ENCODE results near the gene SETD4.

Gene SETD4

DNA sequence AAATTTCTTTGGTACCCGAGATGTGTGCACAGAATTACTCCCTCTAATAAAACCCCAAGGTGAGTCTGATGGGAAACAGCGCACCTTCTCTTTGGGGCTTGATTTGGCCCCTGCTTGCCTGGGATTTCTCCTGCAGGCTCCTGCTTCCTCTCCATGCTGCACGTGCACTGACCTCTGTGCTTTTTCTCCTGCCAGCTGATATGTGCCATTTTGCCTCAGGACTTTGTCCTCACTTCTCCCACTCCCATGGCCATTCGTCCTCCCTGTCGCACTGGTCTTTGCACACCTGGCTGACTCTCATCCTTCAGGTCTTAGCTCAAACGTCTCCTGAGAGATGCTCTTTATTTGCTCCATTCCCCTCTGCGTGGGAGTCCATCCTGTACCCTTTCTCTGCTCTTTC lies 10.7 kb upstream of the SETD4 start:
- Histone ChIP-seq H4K20me1 (ENCODE audit: insufficient read depth, low read length) (no peaks in the 10 kb centered on the region), H3K4me3 (ENCODE audit: low read depth in 1 of 2, low read length in 2 of 2) (no peak overlapping the region), H3K4me1 (ENCODE audit: insufficient read depth, low read length) (no peaks in the 10 kb centered on the region), H3K9me3 (ENCODE audit: insufficient read depth, low read length, severe bottlenecking) (peaks cover 6% of the 10 kb centered on the region), H3K27me3 (ENCODE audit: insufficient read depth, low read length, poor library complexity) (peaks cover 4% of the 10 kb centered on the region), H2AFZ (ENCODE audit: low read depth, low read length) (no peak overlapping the region), H3K9ac (ENCODE audit: low read depth, low read length) (no peak overlapping the region), H3K79me2 (ENCODE audit: insufficient read depth, low read length) (no peaks in the 10 kb centered on the region), H3K4me2 (ENCODE audit: insufficient read depth, low read length) (no peak overlapping the region), H3K27ac (ENCODE audit: low read length) (no peak overlapping the region), H3K36me3 (ENCODE audit: insufficient read depth, low read length) (no peaks in the 10 kb centered on the region)
- TF ChIP-seq, protein P1, sequence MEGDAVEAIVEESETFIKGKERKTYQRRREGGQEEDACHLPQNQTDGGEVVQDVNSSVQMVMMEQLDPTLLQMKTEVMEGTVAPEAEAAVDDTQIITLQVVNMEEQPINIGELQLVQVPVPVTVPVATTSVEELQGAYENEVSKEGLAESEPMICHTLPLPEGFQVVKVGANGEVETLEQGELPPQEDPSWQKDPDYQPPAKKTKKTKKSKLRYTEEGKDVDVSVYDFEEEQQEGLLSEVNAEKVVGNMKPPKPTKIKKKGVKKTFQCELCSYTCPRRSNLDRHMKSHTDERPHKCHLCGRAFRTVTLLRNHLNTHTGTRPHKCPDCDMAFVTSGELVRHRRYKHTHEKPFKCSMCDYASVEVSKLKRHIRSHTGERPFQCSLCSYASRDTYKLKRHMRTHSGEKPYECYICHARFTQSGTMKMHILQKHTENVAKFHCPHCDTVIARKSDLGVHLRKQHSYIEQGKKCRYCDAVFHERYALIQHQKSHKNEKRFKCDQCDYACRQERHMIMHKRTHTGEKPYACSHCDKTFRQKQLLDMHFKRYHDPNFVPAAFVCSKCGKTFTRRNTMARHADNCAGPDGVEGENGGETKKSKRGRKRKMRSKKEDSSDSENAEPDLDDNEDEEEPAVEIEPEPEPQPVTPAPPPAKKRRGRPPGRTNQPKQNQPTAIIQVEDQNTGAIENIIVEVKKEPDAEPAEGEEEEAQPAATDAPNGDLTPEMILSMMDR (IDR thresholded peaks at IDR 0.05; ENCODE audit: borderline replicate concordance, extremely low read depth, low read length, poor library complexity, severe bottlenecking), result no peak
- TF ChIP-seq EZH2 (IDR thresholded peaks at IDR 0.05; ENCODE audit: borderline replicate concordance, low read depth, low read length, severe bottlenecking), result no peak
- ATAC-seq (ENCODE audit: insufficient read depth, low read depth), result no peak
- DNase-seq, result no peak

DNA sequence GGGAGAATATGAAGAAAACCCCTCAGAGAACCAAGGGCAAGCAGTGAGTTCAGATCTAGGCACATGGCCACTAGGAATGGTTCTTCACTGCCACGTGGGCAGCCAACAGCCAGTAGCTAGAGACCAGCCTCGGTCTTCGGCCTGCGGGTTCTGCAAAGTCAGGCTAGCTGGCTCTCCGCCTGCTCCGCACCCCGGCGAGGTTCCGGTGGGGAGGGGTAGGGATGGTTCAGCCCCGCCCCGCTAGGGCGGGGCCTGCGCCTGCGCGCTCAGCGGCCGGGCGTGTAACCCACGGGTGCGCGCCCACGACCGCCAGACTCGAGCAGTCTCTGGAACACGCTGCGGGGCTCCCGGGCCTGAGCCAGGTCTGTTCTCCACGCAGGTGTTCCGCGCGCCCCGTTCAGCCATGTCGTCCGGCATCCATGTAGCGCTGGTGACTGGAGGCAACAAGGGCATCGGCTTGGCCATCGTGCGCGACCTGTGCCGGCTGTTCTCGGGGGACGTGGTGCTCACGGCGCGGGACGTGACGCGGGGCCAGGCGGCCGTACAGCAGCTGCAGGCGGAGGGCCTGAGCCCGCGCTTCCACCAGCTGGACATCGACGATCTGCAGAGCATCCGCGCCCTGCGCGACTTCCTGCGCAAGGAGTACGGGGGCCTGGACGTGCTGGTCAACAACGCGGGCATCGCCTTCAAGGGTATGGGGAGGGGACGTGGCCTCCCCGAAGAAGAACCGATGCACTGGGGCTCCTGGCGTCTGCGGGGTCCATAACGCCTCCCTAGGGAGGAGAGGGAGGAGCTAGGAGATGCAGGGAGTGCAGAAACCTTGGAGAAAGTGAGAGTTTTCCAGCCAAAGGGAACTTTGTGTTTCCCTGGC lies 9.6 kb upstream of the SETD4 start, which contains the start of gene CBR1:
Gene CBR1 (plus strand): TSS at position 312 of the 871 bp plus-strand sequence. CDS start 92 bp downstream, at position 404.
- H3K79me2 ChIP-seq (ENCODE audit: insufficient read depth, low read length), result no peaks in the 10 kb centered on the region
- H3K9ac ChIP-seq (ENCODE audit: low read depth, low read length), result no peak within 1 kb of the TSS
- H3K4me3 ChIP-seq (ENCODE audit: low read depth in 1 of 2, low read length in 2 of 2), result no peak within 1 kb of the TSS
- H3K4me1 ChIP-seq (ENCODE audit: insufficient read depth, low read length), result peaks cover 6% of the 10 kb centered on the region; the same call in 1 of the 2 replicates
- TF ChIP-seq, protein P1 (IDR thresholded peaks at IDR 0.05; ENCODE audit: borderline replicate concordance, extremely low read depth, low read length, poor library complexity, severe bottlenecking), result no peak
- no peak within 1 kb of the TSS for H2AFZ ChIP-seq (ENCODE audit: low read depth, low read length)
- H3K9me3 ChIP-seq (ENCODE audit: insufficient read depth, low read length, severe bottlenecking), result peaks cover 6% of the 10 kb centered on the region
- ATAC-seq (ENCODE audit: insufficient read depth, low read depth) (no peak), DNase-seq (no peak)
- no peaks in the 10 kb centered on the region for H3K27me3 ChIP-seq (ENCODE audit: insufficient read depth, low read length, poor library complexity)
- H3K4me2 ChIP-seq (ENCODE audit: insufficient read depth, low read length), result no peak within 1 kb of the TSS
- H3K36me3 ChIP-seq (ENCODE audit: insufficient read depth, low read length), result no peaks in the 10 kb centered on the region
- H3K27ac ChIP-seq (ENCODE audit: low read length), result no peak within 1 kb of the TSS
- no peaks in the 10 kb centered on the region for H4K20me1 ChIP-seq (ENCODE audit: insufficient read depth, low read length)

DNA sequence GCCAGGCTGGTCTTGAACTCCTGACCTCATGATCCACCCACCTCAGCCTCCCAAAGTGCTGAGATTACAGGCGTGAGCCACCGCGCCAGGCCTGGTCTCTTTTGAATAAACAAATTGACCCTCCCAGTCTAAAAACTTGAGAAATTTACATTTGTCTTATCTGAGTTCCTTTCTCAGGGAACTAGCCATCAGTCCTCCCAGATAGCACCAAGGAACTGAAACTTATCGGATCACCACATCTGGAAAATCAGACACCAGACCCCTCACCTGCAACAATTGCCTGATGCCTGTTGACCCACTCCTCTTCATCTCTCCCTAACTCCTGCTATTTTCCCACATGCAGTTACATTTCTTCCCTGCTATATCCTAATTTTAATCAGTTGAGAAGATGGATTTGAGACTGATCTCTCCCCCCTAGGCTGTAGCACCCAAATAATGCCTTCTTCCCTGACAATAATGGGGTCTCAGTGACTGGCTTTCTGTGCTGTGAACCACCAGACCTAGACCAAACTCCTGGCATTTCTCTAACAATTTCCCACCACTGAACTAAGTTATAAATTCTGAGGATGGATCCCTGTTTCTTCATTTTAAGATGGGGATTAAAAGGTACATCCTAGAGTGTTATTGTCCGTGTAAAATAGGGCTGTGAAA lies 8.5 kb upstream of the SETD4 start:
- H3K4me3 ChIP-seq (ENCODE audit: low read depth in 1 of 2, low read length in 2 of 2), result no peak overlapping the region
- H3K27me3 ChIP-seq (ENCODE audit: insufficient read depth, low read length, poor library complexity), result no peaks in the 10 kb centered on the region
- no peak overlapping the region for H3K4me2 ChIP-seq (ENCODE audit: insufficient read depth, low read length)
- H3K4me1 ChIP-seq (ENCODE audit: insufficient read depth, low read length), result peaks cover 6% of the 10 kb centered on the region; the same call in 1 of the 2 replicates
- TF ChIP-seq, protein P1 (IDR thresholded peaks at IDR 0.05; ENCODE audit: borderline replicate concordance, extremely low read depth, low read length, poor library complexity, severe bottlenecking), result no peak
- no peak for TF ChIP-seq EZH2 (IDR thresholded peaks at IDR 0.05; ENCODE audit: borderline replicate concordance, low read depth, low read length, severe bottlenecking)
- no peak overlapping the region for H2AFZ ChIP-seq (ENCODE audit: low read depth, low read length)
- no peaks in the 10 kb centered on the region for H3K79me2 ChIP-seq (ENCODE audit: insufficient read depth, low read length)
- DNase-seq (no peak), ATAC-seq (ENCODE audit: insufficient read depth, low read depth) (no peak)
- no peaks in the 10 kb centered on the region for H4K20me1 ChIP-seq (ENCODE audit: insufficient read depth, low read length)
- peaks cover 6% of the 10 kb centered on the region for H3K9me3 ChIP-seq (ENCODE audit: insufficient read depth, low read length, severe bottlenecking)
- H3K36me3 ChIP-seq (ENCODE audit: insufficient read depth, low read length), result no peaks in the 10 kb centered on the region
- H3K9ac ChIP-seq (ENCODE audit: low read depth, low read length), result no peak overlapping the region
- no peak overlapping the region for H3K27ac ChIP-seq (ENCODE audit: low read length)

All from DND-41 (cell line).